Panc1 (cell line): ENCODE measurements around the gene GPR25. TPM values are rescaled to one million over a fixed set of nuclear protein-coding genes. Genes with fewer than 3 reads are reported as not detected.

Experiments
- ATAC-seq: fragments of 200-7000 bp; cut with Tn5 transposase; 2 replicates; pipeline ENCODE4 v1.9.1; 2020; ENCODE audit warnings: mild to moderate bottlenecking, moderate library complexity
- BruUV-seq: library from RNA; stranded (reverse); fragments of 400-500 nt; replicated peaks from 2 replicates; lab custom pipeline; 2021; lab: Mats Ljungman, UMichigan
- CTCF ChIA-PET: fragments of 300-600 bp; sonication (Branson Sonifier 250); formaldehyde crosslinking; loops from one replicate; lab custom pipeline; 2022; ENCODE audit warnings: antibody characterized with exemption; lab: Charles Lee
- POLR2A ChIA-PET: fragments of 300-600 bp; sonication (Branson Sonifier 250); formaldehyde crosslinking; loops from one replicate; lab custom pipeline; 2022; ENCODE audit warnings: antibody characterized with exemption; lab: Charles Lee
- DNase-seq: peaks from one replicate; pipeline ENCODE4 v3.0.0-alpha.2; 2010; ENCODE audit warnings: low read depth, low spot score
- H3K27ac ChIP-seq: 2 replicates; pipeline ENCODE4 v1.5.1; 2011; ENCODE audit warnings: mild to moderate bottlenecking, low read length, inconsistent platforms
- H3K27me3 ChIP-seq: fragments of 200-500 bp; sonication (Bioruptor generic); 2 replicates; pipeline ENCODE4 v1.6.0; 2014; ENCODE audit warnings: low read length, inconsistent platforms; ENCODE audit not compliant: control insufficient read depth, insufficient read depth
- H3K36me3 ChIP-seq: fragments of 200-500 bp; sonication (Bioruptor generic); 2 replicates; pipeline ENCODE4 v1.5.1; 2014; ENCODE audit warnings: inconsistent platforms, mild to moderate bottlenecking, low read length, moderate library complexity; ENCODE audit not compliant: control insufficient read depth, insufficient read depth
- H3K4me1 ChIP-seq: 2 replicates; pipeline ENCODE4 v1.5.1; 2011; ENCODE audit warnings: inconsistent platforms, mild to moderate bottlenecking, low read length, moderate library complexity; ENCODE audit not compliant: control insufficient read depth, insufficient read depth
- H3K4me3 ChIP-seq, 2 experiments: 2 replicates each; pipeline ENCODE4 v1.5.1; 2011 to 2012; ENCODE audit warnings: low read depth in 2 of 2, low read length in 2 of 2, mild to moderate bottlenecking in 2 of 2, inconsistent platforms in 1 of 2, moderate library complexity in 1 of 2
- H3K9me3 ChIP-seq: fragments of 200-500 bp; sonication (Bioruptor generic); 2 replicates; pipeline ENCODE4 v1.5.1; 2014; ENCODE audit warnings: low read depth, mild to moderate bottlenecking, inconsistent platforms, low read length, moderate library complexity; ENCODE audit not compliant: control insufficient read depth, insufficient read depth
- POLR2AphosphoS5 ChIP-seq: IDR thresholded peaks from 2 replicates; pipeline ENCODE4 v1.6.1; 2012; ENCODE audit warnings: mild to moderate bottlenecking, low read depth, low read length, moderate library complexity
- SIN3A ChIP-seq: IDR thresholded peaks from 2 replicates; pipeline ENCODE4 v1.6.1; 2012; ENCODE audit warnings: low read depth, mild to moderate bottlenecking, low read length, moderate library complexity, borderline replicate concordance; ENCODE audit not compliant: insufficient read depth
- TCF7L2 ChIP-seq: IDR thresholded peaks from 2 replicates; pipeline ENCODE4 v1.6.1; 2011; ENCODE audit warnings: mild to moderate bottlenecking, low read depth, low read length, inconsistent platforms
- in situ Hi-C: cut with HindIII; loops from 2 replicates; pipeline ENCODE4 v1.10.0; 2016; ENCODE audit warnings: low sequenced_read_pairs, low pct_unique_long_range_greater_than_20kb
- intact Hi-C: fragments of 100-400 bp; cut with micrococcal nuclease; formaldehyde crosslinking; loops from one replicate; pipeline ENCODE4 v1.10.0; 2022; ENCODE audit not compliant: unreplicated experiment
- total RNA-seq: library from RNA; stranded (reverse); gene quantifications from one replicate; pipeline ENCODE4 v1.2.1, GENCODE V29; 2021; ENCODE audit not compliant: unreplicated experiment
- TF ChIP-seq, protein P1 (sequence below): fragments of 450-650 bp; IDR thresholded peaks from 2 replicates; pipeline ENCODE4 v1.5.1; 2017; ENCODE audit warnings: mild to moderate bottlenecking
- TF ChIP-seq, protein P2 (sequence below), 2 experiments: IDR thresholded peaks; 2 replicates each; pipeline ENCODE4 v1.6.1; 2011 to 2012; ENCODE audit warnings: low read depth in 2 of 2, control low read depth in 1 of 2, low read length in 1 of 2, mild to moderate bottlenecking in 1 of 2, moderate library complexity in 1 of 2; ENCODE audit not compliant: insufficient read depth in 1 of 2

Gene GPR25
- total RNA-seq, 1 experiment from 2014 or later: not detected

DNA sequence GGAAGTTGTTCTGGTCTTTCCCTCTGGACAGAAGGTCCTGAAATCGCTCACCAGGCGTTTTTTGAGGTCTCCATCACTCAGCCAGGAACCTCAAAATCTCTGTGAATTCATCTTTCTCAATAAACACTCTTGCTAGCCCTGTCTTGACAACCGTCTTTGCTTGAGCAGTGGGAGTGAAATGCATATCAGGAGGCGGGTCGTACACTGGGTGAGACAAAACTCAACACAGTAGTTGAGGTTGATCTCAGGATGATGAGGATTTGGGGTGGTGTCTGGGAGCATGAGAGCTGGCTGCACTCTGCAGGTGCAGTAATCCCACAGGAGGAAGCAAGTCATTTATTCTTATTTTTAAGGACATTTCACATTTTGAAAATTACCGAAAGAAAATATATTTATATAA lies 1.9 kb downstream of the GPR25 start:
- no peaks in the 10 kb centered on the region for H3K9me3 ChIP-seq
- ChIA-PET CTCF (no interaction called here), POLR2A (interaction anchor here (0.6 kb wide), 1 partner anchor 30 kb away, joined by 3 read pairs; no protein-coding TSS in a partner anchor)
- no peak overlapping the region for H3K4me3 ChIP-seq
- in situ Hi-C loops (no loop called here), intact Hi-C loops (no loop called here)
- ATAC-seq (no peak), DNase-seq (no peak)
- no peaks in the 10 kb centered on the region for H3K36me3 ChIP-seq
- H3K4me1 ChIP-seq: no peaks in the 10 kb centered on the region
- no TSS peak for BruUV-seq
- H3K27me3 ChIP-seq: peaks cover 3% of the 10 kb centered on the region
- TF ChIP-seq POLR2AphosphoS5: no peak
- TF ChIP-seq, protein P1, sequence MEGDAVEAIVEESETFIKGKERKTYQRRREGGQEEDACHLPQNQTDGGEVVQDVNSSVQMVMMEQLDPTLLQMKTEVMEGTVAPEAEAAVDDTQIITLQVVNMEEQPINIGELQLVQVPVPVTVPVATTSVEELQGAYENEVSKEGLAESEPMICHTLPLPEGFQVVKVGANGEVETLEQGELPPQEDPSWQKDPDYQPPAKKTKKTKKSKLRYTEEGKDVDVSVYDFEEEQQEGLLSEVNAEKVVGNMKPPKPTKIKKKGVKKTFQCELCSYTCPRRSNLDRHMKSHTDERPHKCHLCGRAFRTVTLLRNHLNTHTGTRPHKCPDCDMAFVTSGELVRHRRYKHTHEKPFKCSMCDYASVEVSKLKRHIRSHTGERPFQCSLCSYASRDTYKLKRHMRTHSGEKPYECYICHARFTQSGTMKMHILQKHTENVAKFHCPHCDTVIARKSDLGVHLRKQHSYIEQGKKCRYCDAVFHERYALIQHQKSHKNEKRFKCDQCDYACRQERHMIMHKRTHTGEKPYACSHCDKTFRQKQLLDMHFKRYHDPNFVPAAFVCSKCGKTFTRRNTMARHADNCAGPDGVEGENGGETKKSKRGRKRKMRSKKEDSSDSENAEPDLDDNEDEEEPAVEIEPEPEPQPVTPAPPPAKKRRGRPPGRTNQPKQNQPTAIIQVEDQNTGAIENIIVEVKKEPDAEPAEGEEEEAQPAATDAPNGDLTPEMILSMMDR: no peak
- TF ChIP-seq, protein P2, sequence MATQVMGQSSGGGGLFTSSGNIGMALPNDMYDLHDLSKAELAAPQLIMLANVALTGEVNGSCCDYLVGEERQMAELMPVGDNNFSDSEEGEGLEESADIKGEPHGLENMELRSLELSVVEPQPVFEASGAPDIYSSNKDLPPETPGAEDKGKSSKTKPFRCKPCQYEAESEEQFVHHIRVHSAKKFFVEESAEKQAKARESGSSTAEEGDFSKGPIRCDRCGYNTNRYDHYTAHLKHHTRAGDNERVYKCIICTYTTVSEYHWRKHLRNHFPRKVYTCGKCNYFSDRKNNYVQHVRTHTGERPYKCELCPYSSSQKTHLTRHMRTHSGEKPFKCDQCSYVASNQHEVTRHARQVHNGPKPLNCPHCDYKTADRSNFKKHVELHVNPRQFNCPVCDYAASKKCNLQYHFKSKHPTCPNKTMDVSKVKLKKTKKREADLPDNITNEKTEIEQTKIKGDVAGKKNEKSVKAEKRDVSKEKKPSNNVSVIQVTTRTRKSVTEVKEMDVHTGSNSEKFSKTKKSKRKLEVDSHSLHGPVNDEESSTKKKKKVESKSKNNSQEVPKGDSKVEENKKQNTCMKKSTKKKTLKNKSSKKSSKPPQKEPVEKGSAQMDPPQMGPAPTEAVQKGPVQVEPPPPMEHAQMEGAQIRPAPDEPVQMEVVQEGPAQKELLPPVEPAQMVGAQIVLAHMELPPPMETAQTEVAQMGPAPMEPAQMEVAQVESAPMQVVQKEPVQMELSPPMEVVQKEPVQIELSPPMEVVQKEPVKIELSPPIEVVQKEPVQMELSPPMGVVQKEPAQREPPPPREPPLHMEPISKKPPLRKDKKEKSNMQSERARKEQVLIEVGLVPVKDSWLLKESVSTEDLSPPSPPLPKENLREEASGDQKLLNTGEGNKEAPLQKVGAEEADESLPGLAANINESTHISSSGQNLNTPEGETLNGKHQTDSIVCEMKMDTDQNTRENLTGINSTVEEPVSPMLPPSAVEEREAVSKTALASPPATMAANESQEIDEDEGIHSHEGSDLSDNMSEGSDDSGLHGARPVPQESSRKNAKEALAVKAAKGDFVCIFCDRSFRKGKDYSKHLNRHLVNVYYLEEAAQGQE (IDR thresholded peaks at IDR 0.05; ENCODE audit: insufficient read depth in 1 of 2, low read depth in 2 of 2, low read length in 1 of 2): no peak
- TF ChIP-seq TCF7L2: no peak
- no peak for TF ChIP-seq SIN3A
- no peak overlapping the region for H3K27ac ChIP-seq

DNA sequence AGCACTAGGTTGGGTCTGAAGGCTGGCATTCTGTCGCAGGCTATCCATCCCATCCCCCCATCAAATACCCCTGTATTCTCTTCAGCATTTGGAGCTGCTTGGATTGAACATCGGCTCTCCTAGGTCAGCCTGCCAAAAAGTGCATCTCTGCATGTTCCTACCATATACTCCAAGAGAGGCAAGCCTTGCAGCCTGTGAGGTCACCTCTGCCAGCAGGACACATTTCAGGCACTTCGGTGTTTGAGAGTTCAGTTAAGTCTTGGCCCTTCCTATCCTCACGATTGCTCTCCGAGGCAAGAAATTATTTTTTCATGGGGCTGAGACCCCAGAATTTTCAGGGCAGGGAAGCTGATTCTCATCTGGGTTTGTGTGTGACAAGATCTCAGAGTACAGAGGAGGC lies 2.6 kb downstream of the GPR25 start:
- H3K36me3 ChIP-seq: no peaks in the 10 kb centered on the region
- H3K4me3 ChIP-seq: no peak overlapping the region
- ChIA-PET POLR2A (no interaction called here), CTCF (no interaction called here)
- no peaks in the 10 kb centered on the region for H3K4me1 ChIP-seq
- DNase-seq (no peak), ATAC-seq (no peak)
- in situ Hi-C loops (no loop called here), intact Hi-C loops (no loop called here)
- H3K27me3 ChIP-seq: peaks cover 3% of the 10 kb centered on the region
- TF ChIP-seq, protein P2 (IDR thresholded peaks at IDR 0.05; ENCODE audit: insufficient read depth in 1 of 2, low read depth in 2 of 2, low read length in 1 of 2): no peak
- TF ChIP-seq TCF7L2 (no peak), SIN3A (no peak), POLR2AphosphoS5 (no peak)
- TF ChIP-seq, protein P1: no peak
- H3K9me3 ChIP-seq: no peaks in the 10 kb centered on the region
- BruUV-seq: no TSS peak
- H3K27ac ChIP-seq: no peak overlapping the region
